GM10847 (cell line): Measurements from ENCODE around the gene TM2D3.
A peak's percentile ranks its signal among the peaks of the same experiment; 100 is the strongest.

Experiments used
- POLR2A ChIP-seq: IDR thresholded peaks from 2 replicates; pipeline ENCODE4 v1.6.1; 2011; ENCODE audit not compliant: insufficient read length; ENCODE audit errors: extremely low read depth

TM2D3 gene

GRCh38 chr15:101652098-101652785 lies at the start of gene TM2D3:
Gene TM2D3 (minus strand): TSS chr15:101652381. CDS start chr15:101652361, 20 bp downstream.
- TF ChIP-seq POLR2A: peak; percentile 94

- TF ChIP-seq POLR2A: no peak
Observed at GRCh38 chr15:101698314-101698713, 46.1 kb upstream of the TM2D3 start.

GRCh38 chr15:101697488-101697887 lies 45.3 kb upstream of the TM2D3 start:
- TF ChIP-seq POLR2A: no peak

- TF ChIP-seq POLR2A: no peak
Observed at GRCh38 chr15:101696829-101697228, 44.6 kb upstream of the TM2D3 start.

- no peak for TF ChIP-seq POLR2A
Observed at GRCh38 chr15:101694261-101694660, 42.1 kb upstream of the TM2D3 start.

GRCh38 chr15:101692801-101693598 lies 40.8 kb upstream of the TM2D3 start:
- TF ChIP-seq POLR2A: no peak

GRCh38 chr15:101689901-101690300 lies 37.7 kb upstream of the TM2D3 start:
- TF ChIP-seq POLR2A: no peak

GRCh38 chr15:101686718-101687117 lies 34.5 kb upstream of the TM2D3 start:
- no peak for TF ChIP-seq POLR2A

GRCh38 chr15:101684877-101685276 lies 32.7 kb upstream of the TM2D3 start:
- TF ChIP-seq POLR2A: no peak

GRCh38 chr15:101684384-101684783 lies 32.2 kb upstream of the TM2D3 start:
- TF ChIP-seq POLR2A: no peak

- TF ChIP-seq POLR2A: no peak
Observed at GRCh38 chr15:101679806-101680205, 27.6 kb upstream of the TM2D3 start.

GRCh38 chr15:101676921-101677329 lies 24.7 kb upstream of the TM2D3 start:
- TF ChIP-seq POLR2A: no peak

- no peak for TF ChIP-seq POLR2A
Observed at GRCh38 chr15:101675796-101676582, 23.8 kb upstream of the TM2D3 start.

GRCh38 chr15:101675015-101675414 lies 22.8 kb upstream of the TM2D3 start:
- no peak for TF ChIP-seq POLR2A

GRCh38 chr15:101672298-101672697 lies 20.1 kb upstream of the TM2D3 start:
- TF ChIP-seq POLR2A: no peak

- TF ChIP-seq POLR2A: no peak
Observed at GRCh38 chr15:101669744-101670143, 17.6 kb upstream of the TM2D3 start.
